ENCODE data around the gene ISCU.

The ISCU gene

DNA sequence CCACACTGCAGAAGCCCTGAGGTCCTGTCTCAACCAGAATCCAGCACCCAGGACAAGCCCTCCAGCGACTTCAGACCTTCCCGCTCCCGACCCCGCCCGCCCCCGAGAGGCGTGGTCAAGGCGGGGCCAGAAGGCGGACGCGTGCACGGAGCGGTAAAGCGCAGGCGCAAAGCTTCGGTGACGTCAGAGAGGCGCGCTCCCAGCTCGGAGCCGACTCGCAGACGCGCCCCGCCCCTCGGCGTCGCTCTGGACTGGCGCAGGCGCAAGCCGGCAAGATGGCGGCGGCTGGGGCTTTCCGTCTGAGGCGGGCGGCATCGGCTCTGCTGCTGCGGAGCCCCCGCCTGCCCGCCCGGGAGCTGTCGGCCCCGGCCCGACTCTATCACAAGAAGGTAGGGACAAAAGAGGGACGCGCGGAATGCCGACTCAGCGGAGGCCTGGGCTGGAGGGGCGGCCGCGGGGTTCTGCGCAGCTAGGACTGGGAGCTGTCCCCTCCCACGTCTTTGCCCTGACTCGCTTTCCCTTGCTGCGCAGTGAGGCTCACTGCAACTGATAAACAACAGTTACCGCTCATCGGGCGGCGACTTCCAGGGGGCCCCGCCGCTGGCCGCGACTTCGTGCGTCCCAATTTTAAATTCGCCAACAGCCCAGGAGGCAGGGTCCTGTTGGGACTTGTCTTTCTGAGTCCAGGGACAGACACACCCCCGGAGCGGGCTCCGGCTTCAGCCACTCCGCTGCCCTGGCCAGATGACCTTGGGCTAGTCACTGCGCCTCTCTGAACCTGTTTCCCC is at the start of gene ISCU:
Gene ISCU (plus strand): TSS at position 249 of the 788 bp plus-strand sequence. CDS start 27 bp downstream, at position 276.
- DNase-seq: peak; percentile 100

DNA sequence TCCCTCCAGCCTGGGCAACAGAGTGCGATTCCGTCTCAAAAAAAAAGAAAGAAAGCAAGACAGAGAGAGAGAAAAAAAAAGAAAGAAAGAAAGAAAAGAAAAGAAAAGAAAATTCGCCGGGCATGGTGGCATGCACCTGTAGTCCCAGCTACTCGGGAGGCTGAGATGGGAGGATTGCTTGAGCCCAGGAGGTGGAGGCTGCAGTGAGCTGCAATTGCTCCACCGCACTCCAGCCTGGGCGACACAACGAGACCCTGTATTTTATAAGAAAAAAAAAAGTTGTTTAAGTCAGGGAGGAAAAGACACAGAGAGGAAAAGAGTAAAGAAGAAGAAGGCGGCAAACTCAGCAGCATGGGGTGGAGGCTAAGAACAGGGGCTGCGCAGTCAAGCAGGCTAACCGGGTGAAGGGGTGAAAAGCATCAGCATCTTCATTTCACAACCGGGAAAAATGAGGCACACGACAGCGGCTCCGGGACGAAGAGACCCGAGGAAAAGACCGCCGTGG is 47.9 kb upstream of the ISCU start:
- DNase-seq: no peak

DNA sequence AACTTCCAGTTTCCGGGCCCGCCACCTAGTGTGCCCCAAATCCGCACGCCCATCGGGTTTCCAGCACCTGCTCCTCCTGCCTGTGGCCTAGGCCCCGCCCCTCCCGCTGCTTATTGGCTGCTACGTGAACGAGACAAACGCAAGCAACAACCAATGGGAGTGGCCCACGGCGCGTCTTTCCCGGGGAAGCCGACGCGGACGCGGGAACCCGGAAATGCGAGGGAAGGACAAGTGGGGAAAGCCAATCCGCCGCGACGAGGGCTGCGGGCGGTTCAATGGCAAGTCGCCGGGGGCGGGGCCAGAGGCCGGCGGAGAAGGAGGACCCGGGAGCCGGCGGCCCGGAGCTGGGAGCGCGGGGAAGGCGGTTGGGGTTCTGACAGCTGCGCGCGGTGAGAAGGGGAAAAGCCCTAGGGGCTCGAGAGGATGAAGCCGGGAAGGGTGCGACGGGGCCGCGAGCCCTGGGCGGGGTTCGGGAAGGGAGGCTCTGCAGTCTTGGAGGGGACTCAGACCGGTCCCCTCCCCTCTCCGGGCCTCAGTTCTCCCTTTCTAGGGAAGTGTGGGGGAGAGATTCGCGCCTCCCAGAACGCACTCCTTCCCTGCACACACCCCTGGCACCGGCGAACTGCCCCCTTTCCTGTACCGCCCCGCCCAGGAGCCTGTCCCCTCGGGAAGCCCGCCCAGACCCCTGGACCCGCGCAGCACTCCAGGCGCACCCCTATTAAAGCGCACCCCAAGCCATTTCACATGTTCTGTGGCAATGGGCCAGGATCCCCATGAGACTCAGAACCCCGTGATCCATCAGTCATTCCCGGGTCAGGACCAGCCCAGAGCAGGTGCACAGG is 47.2 kb upstream of the ISCU start, which contains the start of gene FICD:
Gene FICD (plus strand): TSS at position 305 of the 842 bp plus-strand sequence. CDS start 1,696 bp downstream, outside the sequence.
- peak; percentile 99 for DNase-seq

DNA sequence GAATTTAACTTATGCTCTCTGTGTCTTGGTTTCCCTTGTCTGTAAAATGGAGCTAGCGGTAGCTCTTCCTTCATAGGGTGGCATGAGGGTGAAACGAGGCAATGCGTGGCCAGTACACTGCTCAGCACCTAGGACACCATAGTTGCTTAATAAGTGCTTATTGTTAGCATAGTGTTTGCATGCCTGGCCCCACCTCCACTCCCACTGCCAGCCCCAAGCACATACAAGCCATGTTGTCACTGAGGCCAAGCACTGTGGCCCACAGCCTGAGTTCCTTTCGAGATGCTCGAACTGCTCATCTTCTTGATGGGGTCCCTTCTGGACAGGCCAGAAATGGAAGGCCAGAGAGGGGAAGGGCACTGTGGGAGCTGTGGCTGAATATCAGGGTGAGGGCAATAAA is 46.5 kb upstream of the ISCU start:
- no peak for DNase-seq

DNA sequence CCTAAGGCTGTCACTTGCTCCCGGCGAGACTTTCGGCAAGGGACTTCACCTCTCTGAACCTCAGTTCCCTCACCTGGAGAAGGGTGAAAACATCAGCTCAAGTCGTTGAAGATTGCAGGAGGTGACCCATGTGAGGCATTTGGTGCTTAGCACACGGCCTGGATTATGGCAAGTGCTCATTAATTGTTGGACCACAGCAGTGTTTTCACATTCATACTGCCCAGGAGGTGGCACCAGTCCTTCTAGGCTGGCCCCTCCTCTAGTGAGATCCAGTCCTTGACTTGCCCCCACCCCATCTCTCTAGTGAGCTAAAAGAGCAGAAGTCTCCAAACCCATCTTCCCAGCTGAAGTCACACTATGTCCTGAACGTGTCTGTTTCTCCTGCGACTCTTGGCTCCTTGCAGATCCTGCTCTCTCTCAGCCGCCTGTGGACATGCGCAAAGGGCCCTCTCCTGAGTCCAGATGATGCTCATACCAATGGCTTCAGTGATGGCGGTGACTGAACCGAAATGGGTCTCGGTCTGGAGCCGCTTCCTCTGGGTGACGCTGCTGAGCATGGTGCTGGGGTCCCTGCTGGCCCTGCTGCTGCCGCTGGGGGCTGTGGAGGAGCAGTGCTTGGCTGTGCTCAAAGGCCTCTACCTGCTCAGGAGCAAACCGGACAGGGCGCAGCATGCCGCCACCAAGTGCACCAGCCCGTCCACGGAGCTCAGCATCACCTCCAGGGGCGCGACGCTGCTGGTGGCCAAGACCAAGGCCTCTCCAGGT is 45.7 kb upstream of the ISCU start:
- DNase-seq: no peak

DNA sequence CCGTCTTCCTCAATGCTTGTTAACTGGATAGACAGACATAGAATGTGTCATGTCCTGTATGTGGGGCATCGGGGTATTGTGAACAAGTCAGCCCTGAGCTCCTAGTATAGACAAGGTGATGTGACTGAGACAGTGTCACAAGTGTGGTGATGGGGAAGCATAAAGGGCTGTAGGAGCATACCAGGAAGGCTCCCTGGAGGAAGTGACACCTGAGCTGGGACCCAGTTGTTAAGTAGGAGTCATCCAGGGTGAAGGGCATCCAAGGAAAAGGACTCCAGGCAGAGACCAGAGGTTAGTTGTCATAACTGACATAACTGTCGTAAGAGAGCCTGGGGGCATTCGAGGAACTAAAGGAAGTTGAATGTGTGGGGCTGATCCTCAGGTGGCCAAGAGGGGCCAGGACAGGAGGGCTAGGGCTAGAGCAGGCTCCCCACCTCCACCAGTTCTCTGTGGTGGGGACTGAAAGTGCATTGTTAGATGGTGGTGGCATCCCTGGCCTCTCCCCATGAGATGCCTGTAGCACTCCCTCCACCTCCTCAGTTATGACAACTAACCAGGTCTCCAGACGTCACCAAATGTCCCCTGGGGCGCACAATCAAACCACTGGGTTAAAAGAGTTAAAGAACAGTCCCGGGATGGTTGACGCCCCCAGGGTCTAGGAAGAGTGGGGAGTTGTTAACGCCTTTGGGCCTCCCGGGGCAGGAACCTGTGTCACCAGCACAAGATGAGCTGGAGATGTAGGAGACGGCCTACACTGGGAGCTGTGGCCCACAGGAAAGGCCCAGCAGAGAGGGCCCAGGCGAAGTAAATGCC is 44.9 kb upstream of the ISCU start:
- no peak for DNase-seq

DNA sequence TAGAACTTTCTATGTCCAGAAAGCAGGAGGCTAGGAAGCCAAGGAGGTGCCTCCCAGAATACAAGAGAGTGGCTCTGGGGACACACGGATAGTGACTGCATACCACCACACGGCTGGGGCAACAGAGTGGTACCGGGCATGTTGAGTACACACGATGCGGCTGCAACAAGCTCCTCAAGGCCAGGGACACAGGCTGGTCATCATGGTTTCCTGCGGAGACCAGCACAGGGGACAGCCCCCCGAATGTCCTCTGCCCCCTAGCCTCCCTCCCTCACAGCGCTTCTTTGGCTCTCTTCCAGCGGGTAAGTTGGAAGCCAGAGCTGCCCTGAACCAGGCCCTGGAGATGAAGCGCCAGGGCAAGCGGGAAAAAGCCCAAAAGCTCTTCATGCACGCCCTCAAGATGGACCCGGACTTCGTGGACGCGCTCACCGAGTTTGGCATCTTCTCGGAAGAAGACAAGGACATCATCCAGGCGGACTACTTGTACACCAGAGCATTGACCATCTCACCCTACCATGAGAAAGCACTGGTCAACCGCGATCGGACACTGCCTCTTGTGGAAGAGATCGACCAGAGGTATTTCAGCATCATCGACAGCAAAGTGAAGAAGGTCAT is 44.2 kb upstream of the ISCU start:
- no peak for DNase-seq

DNA sequence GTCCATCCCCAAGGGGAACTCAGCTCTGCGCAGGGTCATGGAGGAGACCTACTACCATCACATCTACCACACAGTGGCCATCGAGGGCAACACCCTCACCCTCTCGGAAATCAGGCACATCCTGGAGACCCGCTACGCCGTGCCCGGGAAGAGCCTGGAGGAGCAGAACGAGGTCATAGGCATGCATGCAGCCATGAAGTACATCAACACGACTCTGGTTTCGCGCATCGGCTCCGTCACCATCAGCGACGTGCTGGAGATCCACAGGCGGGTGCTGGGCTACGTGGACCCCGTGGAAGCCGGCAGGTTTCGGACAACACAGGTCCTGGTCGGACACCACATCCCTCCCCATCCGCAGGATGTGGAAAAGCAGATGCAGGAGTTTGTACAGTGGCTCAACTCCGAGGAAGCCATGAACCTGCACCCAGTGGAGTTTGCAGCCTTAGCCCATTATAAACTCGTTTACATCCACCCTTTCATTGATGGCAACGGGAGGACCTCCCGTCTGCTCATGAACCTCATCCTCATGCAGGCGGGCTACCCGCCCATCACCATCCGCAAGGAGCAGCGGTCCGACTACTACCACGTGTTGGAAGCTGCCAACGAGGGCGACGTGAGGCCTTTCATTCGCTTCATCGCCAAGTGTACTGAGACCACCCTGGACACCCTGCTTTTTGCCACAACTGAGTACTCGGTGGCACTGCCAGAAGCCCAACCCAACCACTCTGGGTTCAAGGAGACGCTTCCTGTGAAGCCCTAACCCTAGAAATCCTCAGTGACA is 43.5 kb upstream of the ISCU start:
- no peak for DNase-seq

DNA sequence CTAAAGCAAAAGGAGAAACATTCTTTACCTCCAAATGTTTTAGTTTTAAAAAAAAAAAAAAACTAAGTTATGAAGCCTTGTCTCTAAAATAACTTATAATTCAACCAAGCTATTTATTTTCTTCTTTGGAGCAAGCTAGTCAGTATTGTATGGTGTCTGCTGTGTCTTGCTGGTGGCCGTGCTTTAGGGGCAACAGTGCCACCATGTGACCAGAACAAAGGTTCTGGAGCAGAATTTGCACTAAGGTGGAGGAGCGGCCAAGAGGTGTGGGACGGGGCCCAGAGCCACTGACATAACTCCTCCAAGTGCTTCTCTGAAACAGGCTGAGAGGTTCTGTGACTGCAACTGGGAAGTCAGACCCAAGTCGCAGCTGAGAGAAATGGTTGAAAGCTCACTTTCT is 42.8 kb upstream of the ISCU start:
- DNase-seq: no peak

DNA sequence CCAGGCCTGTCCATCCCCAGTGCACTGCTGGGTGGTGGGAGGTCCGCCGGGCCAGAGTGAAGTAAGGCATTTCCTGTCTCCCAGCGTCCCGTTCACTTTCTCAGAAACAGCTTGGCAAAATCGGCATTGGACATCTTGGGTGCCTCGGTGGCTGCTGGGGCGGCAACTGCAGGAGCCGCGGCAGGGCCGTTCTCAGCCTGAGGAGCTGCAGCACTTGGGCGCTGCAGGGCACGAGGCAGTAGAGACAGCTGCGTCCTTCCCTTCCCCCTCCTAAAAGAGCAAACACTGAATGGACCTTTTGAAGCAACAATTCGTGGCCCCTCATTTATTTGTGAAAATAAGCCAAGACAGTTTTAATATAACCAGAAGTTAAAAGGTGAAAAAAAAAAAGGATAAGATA is 39.0 kb upstream of the ISCU start:
- no peak for DNase-seq

DNA sequence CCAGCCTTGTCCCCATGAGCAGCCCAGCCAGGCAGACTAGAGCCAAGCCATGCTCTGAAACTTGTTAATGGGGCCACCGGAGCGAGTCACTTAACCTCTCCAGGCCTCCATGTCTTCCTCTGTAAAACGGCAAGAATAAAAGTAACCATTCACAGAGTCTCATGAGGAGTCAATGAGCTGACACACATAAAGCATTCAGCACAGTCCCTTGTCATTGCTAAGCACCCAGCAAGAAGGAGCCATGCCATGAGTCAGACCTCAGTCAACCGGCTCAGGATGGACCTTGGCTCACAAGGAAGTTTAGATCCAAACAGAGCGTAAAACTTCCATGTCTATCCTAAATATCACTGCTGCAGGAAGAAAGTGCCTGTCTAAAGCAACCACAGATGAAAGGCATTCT is 36.7 kb upstream of the ISCU start:
- no peak for DNase-seq

DNA sequence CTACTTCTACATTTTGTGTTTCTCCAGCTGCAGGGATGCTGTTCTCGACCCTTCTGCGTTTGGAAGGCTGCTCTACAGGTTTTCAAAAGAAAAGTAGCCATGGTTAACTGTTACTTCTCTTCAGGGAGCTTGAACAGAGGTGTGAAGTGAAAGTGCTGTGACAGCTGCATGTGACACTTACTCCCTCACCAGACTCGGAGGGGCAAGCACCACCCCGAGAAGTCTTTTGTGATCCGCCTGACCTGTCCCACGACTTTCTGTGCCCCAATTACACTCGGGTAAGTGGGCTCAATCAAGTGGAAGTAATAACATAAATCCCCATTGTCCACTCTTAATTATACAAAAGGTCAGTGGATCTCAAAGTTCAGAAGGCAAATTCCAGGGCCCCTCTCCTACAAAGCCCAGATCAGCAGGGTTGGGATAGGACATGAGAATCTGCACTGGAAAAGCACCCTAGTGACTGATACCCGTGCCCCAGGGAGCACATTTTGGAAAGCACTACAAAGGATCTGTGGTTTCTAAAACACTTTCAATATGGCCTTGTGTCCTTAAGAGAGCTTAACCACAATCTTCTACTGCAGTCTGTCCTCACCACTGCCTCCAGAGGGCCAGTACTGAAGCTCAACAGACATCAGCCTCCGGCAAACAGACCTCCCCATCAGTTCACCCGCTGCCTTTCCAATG is 35.8 kb upstream of the ISCU start:
- DNase-seq: no peak

DNA sequence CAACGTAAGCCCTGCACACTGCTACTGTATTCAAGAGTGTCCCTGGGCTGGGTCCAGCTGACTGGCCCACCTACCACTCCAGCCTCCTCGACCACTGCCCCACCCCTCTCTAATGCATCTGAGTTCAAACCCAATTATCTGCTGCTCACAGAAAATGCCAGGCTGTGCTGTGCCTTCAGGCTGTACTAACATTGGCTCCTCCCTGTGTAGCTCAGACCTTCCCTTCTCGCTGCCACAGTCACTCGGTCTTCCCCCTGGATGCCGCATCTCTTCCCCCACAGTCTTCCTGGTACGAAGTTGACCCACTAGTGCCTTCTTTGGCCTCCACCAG is 35.3 kb upstream of the ISCU start:
- DNase-seq: no peak

DNA sequence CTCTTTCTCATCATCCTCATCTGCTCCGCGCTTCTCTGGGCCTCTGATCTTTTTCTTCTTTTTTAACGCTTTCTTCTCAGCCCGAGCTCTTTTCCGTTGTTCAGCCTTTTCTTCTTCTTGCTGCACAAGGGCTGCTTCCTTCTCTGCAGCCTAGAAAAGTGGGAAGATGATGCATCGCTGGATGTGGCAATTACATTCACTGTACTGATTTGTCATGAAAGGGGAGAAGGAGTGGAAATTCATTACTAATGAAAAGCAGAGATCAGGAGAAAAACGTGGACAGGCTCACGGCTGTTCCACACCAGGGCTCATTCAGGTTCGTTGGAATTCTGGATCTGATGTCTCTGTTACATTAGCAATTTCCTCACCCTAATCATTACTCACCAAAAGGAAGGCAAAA is 32.2 kb upstream of the ISCU start:
- DNase-seq: no peak

DNA sequence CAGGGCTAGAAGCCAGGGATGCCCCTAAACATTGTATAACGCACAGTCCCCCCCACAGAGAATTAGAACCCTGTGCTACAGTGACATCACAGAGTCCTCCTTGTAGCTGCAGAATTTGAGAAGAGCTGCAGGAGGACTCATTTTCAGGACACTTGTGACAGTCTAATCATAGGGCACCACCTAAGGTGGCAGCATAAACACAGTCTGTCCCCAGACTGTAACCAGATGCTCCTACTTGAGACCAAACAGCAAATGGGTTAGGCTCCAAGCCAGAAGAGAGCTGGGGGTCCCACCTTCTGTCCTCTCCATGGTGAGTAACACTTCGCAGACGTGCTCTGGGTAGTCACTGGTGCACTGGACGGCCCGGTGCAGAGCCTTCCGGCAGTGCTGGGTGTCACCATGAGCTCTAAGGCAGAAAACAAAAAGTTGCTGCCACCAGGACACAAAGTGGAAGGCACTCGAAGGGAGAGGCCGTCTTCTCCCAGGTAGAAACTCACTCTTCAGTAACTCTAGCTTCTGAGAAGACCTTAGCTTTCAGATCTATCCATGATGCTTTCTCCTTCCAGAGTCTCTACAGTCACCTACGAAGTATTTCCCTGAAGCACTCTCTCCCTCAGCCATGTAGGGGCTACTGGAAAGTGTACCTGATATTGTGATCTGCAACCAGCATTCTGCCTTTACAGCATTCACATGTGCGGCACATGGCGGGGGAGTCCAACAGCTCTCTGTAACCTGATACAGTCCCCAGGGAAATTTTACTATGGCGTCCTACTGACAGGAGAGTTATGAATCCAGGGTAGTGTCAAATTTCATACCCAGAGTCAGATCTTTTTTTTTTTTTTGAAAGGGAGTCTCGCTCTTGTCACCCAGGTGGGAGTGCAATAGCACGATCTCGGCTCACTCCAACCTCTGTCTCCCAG is 30.2 kb upstream of the ISCU start:
- no peak for DNase-seq

DNA sequence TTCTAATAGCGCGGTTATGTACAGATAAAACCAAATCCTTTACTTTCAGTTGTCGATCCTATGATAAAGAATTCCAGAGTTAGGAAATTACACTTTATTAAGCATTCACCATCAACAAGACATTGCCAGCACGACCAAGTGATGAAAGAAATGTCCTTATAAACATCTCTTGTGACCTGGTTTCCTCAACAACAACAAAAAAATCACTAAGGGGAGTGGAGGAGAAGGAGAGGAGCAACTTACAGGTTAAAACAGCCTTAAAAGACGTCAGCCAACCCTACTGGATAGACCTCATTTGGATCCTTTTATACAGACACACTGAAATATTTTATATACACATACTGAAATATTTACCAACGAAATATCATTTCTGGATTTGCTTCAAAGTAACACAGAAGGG is 24.2 kb upstream of the ISCU start:
- DNase-seq: no peak

DNA sequence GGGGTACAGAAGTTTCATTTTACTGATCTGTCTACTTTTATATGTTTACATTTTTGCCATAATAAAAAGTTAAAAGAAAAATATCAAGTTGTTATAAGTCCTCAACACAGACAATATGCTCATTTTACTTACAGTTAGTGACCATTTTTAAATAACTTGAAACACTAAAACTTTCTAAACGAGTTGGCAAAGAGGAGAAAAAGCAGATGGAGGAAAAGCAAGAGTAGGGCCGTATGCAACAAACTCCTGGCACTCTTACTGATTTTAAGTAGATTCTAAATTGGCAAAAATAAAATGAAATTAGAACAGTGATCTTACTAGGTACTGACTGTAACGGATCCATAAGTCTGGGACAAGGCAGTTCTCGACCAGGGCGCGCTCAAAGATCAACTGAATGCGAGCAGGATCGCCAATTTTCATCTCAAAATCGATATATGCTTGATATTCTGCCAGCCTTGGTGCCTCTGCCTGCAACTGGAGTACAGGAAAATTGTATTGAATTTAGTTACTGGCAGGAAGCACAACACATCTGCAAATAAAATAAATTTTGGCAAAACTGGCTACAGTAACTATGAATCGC is 23.7 kb upstream of the ISCU start:
- no peak for DNase-seq

DNA sequence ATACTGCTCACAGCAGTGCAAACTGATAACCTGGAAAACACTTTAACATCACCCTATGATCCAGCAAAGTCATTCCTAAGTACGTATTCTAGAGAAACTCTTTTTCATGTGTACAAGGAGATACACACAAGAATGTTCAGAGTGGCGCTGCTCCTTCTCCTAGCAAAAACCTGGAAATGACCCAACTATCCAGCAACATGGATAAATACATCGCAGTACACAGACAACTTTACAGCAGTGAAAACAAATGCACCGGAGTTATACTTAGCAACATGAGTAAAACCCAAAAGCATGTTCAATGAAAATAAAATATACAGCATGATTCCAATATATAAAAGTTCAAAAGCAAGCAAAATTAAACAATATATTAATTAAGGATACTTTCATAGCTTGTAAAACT is 20.1 kb upstream of the ISCU start:
- no peak for DNase-seq

DNA sequence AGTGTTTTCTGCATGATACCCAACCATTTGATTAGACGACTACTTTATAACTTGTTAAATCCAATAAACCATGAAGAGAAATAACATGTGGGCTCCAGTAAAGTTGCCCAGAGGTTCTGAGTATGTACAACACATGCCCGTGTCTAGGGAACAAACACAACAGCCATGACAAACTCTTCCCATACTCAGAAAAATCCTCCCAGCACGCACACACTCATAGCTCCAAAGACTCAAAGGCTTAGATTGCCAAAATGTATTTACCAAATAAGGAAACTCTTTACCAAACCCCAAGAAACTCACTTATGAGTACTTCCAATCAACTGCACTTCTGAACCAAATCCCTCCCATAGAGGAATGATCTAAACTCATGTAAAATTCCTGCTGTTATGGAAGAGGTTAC is 18.7 kb upstream of the ISCU start:
- no peak for DNase-seq

Data from activated CD8-positive, alpha-beta memory T cell treated with anti-CD3 and anti-CD28 coated beads for 24 hours (primary cell).